ENCODE results near the gene SORT1. TPM values are rescaled to one million over a fixed set of nuclear protein-coding genes. Genes with fewer than 3 reads are reported as not detected.
"Not testable (repeated sequence)": the region's sequence is repeated elsewhere in the genome, so short reads cannot be mapped to it uniquely, and the experiment has no call there.

SORT1 gene
- total RNA-seq, 2 experiments from 2014 or later: 3.2 to 4.5 TPM

GRCh38 chr1:109293026-109293425 is 104.7 kb downstream of the SORT1 start:
- no peak for DNase-seq
- POLR2A ChIA-PET: interaction anchor here (0.9 kb wide), 1 partner anchor 10 kb away, joined by 4 read pairs; the partner anchor contains the start of gene PSRC1
- Mint-ChIP-seq H3K9me3 (no peaks in the 10 kb centered on the region), H3K27me3 (peaks cover 33% of the 10 kb centered on the region), H3K27ac (no peak overlapping the region), H3K4me1 (no peaks in the 10 kb centered on the region), H3K4me3 (no peak overlapping the region), H3K36me3 (ENCODE audit: low read depth) (no peaks in the 10 kb centered on the region)
- CTCF ChIA-PET: interaction anchor here (0.7 to 1.2 kb wide), 2 partner anchors 10 to 106 kb away, joined by 3 read pairs; partner anchors contain the start of gene PSRC1

- Mint-ChIP-seq H3K36me3 (ENCODE audit: low read depth) (no peaks in the 10 kb centered on the region), H3K4me3 (no peak overlapping the region), H3K27me3 (peaks cover 33% of the 10 kb centered on the region), H3K9me3 (no peaks in the 10 kb centered on the region), H3K4me1 (no peaks in the 10 kb centered on the region), H3K27ac (no peak overlapping the region)
- no peak for DNase-seq
- CTCF ChIA-PET: interaction anchor here (1.2 kb wide), 1 partner anchor 106 kb away, joined by 3 read pairs; no protein-coding TSS in a partner anchor
- POLR2A ChIA-PET: interaction anchor here (0.9 kb wide), 1 partner anchor 9 kb away, joined by 4 read pairs; the partner anchor contains the start of gene PSRC1
Measured at GRCh38 chr1:109292364-109292763, 105.4 kb downstream of the SORT1 start.

- no peak for DNase-seq
- Mint-ChIP-seq H3K4me3 (no peak overlapping the region), H3K27me3 (peaks cover 35% of the 10 kb centered on the region), H3K36me3 (ENCODE audit: low read depth) (no peaks in the 10 kb centered on the region), H3K9me3 (no peaks in the 10 kb centered on the region), H3K4me1 (no peaks in the 10 kb centered on the region), H3K27ac (no peak overlapping the region)
- ChIA-PET CTCF (no interaction called here), POLR2A (no interaction called here)
Measured at GRCh38 chr1:109290998-109291397, 106.7 kb downstream of the SORT1 start.

GRCh38 chr1:109290137-109290536 is 107.6 kb downstream of the SORT1 start:
- peaks cover 30% of the 10 kb centered on the region for H3K27me3 Mint-ChIP-seq
- DNase-seq: no peak
- no peaks in the 10 kb centered on the region for H3K36me3 Mint-ChIP-seq (ENCODE audit: low read depth)
- no peaks in the 10 kb centered on the region for H3K9me3 Mint-ChIP-seq
- H3K4me1 Mint-ChIP-seq: peaks cover 2% of the 10 kb centered on the region
- ChIA-PET POLR2A (no interaction called here), CTCF (no interaction called here)
- no peak overlapping the region for H3K27ac Mint-ChIP-seq
- H3K4me3 Mint-ChIP-seq: no peak overlapping the region

- H3K4me3 Mint-ChIP-seq; H3K36me3 Mint-ChIP-seq (ENCODE audit: low read depth); DNase-seq; H3K27ac Mint-ChIP-seq; H3K9me3 Mint-ChIP-seq; POLR2A ChIA-PET: not testable (repeated sequence)
- Mint-ChIP-seq H3K4me1 (peaks cover 23% of the 10 kb centered on the region), H3K27me3 (peaks cover 12% of the 10 kb centered on the region)
- CTCF ChIA-PET: interaction anchor here (0.7 kb wide), 1 partner anchor 87 kb away, joined by 5 read pairs; no protein-coding TSS in a partner anchor
Measured at GRCh38 chr1:109286762-109287161, 111.0 kb downstream of the SORT1 start.

- DNase-seq: no peak
- Mint-ChIP-seq H3K4me1 (peaks cover 31% of the 10 kb centered on the region), H3K36me3 (ENCODE audit: low read depth) (peaks cover 22% of the 10 kb centered on the region), H3K9me3 (no peaks in the 10 kb centered on the region), H3K27ac (peak overlapping the region; percentile 85), H3K27me3 (peaks cover 8% of the 10 kb centered on the region), H3K4me3 (peak overlapping the region; percentile 99)
- POLR2A ChIA-PET: interaction anchor here (1.1 to 2.9 kb wide), 9 partner anchors 9 to 265 kb away, joined by 3 to 27 read pairs (median 7); partner anchors contain the start of genes GNAI3, PSMA5, SARS1 and SORT1
- CTCF ChIA-PET: interaction anchor here (1.1 to 3.0 kb wide), 5 partner anchors 16 to 249 kb away, joined by 3 to 31 read pairs (median 3); partner anchors contain the start of gene SORT1
Measured at GRCh38 chr1:109283748-109284600, 113.7 kb downstream of the SORT1 start.

- Mint-ChIP-seq H3K9me3 (no peaks in the 10 kb centered on the region), H3K4me1 (peaks cover 33% of the 10 kb centered on the region), H3K36me3 (ENCODE audit: low read depth) (peaks cover 24% of the 10 kb centered on the region), H3K27ac (peak within 1 kb of the TSS; percentile 85), H3K27me3 (peaks cover 3% of the 10 kb centered on the region), H3K4me3 (peak within 1 kb of the TSS; percentile 99)
- CTCF ChIA-PET: interaction anchor here (0.6 to 3.0 kb wide), 15 partner anchors 10 to 357 kb away, joined by 3 to 31 read pairs (median 4); partner anchors contain the start of gene SORT1
- peak; percentile 92 for DNase-seq
- POLR2A ChIA-PET: interaction anchor here (0.7 to 2.9 kb wide), 15 partner anchors 9 to 266 kb away, joined by 3 to 27 read pairs (median 5); partner anchors contain the start of genes GNAI3, PSMA5, SARS1 and SORT1
Measured at GRCh38 chr1:109282952-109283747, 114.6 kb downstream of the SORT1 start, which contains the start of gene PSRC1. Gene PSRC1, minus strand, starts transcription at chr1:109283145.

- peaks cover 3% of the 10 kb centered on the region for H3K27me3 Mint-ChIP-seq
- H3K27ac Mint-ChIP-seq: peak overlapping the region; percentile 85
- ChIA-PET POLR2A (interaction anchor here (1.0 to 2.9 kb wide), 13 partner anchors 10 to 267 kb away, joined by 3 to 27 read pairs (median 5); partner anchors contain the start of genes GNAI3, PSMA5, SARS1 and SORT1), CTCF (interaction anchor here (0.6 to 3.0 kb wide), 14 partner anchors 10 to 358 kb away, joined by 3 to 31 read pairs (median 4); partner anchors contain the start of gene SORT1)
- peaks cover 33% of the 10 kb centered on the region for H3K4me1 Mint-ChIP-seq
- no peaks in the 10 kb centered on the region for H3K9me3 Mint-ChIP-seq
- H3K4me3 Mint-ChIP-seq: peak overlapping the region; percentile 99
- peaks cover 27% of the 10 kb centered on the region for H3K36me3 Mint-ChIP-seq (ENCODE audit: low read depth)
- DNase-seq: no peak
Measured at GRCh38 chr1:109282497-109282951, 115.2 kb downstream of the SORT1 start.

- ChIA-PET CTCF (interaction anchor here (1.0 to 3.0 kb wide), 8 partner anchors 18 to 251 kb away, joined by 3 to 31 read pairs (median 4); partner anchors contain the start of gene SORT1), POLR2A (interaction anchor here (1.3 to 2.9 kb wide), 7 partner anchors 29 to 267 kb away, joined by 3 to 27 read pairs (median 14); partner anchors contain the start of genes GNAI3, PSMA5, SARS1 and SORT1)
- H3K36me3 Mint-ChIP-seq (ENCODE audit: low read depth): peaks cover 27% of the 10 kb centered on the region
- H3K9me3 Mint-ChIP-seq: no peaks in the 10 kb centered on the region
- H3K4me1 Mint-ChIP-seq: peaks cover 40% of the 10 kb centered on the region
- DNase-seq: no peak
- peaks cover 2% of the 10 kb centered on the region for H3K27me3 Mint-ChIP-seq
- H3K27ac Mint-ChIP-seq: peak overlapping the region; percentile 85
- H3K4me3 Mint-ChIP-seq: peak overlapping the region; percentile 99
Measured at GRCh38 chr1:109281680-109282496, 115.8 kb downstream of the SORT1 start.

GRCh38 chr1:109280862-109281261 is 116.9 kb downstream of the SORT1 start:
- POLR2A ChIA-PET: no interaction called here

GRCh38 chr1:109279615-109280278 is 118.0 kb downstream of the SORT1 start:
- no peak for DNase-seq
- Mint-ChIP-seq H3K36me3 (ENCODE audit: low read depth) (peaks cover 27% of the 10 kb centered on the region), H3K4me1 (peaks cover 43% of the 10 kb centered on the region), H3K27me3 (no peaks in the 10 kb centered on the region), H3K27ac (no peak overlapping the region), H3K4me3 (no peak overlapping the region), H3K9me3 (no peaks in the 10 kb centered on the region)
- ChIA-PET CTCF (interaction anchor here (1.0 to 5.3 kb wide), 5 partner anchors 70 to 251 kb away, joined by 3 to 144 read pairs (median 3); partner anchors contain the start of gene SORT1), POLR2A (interaction anchor here (1.4 kb wide), 1 partner anchor 117 kb away, joined by 3 read pairs; no protein-coding TSS in a partner anchor)

More at GRCh38 chr1:109280862-109281261, 116.9 kb downstream of the SORT1 start:
- Mint-ChIP-seq H3K9me3 (no peaks in the 10 kb centered on the region), H3K27ac (no peak overlapping the region), H3K4me1 (peaks cover 40% of the 10 kb centered on the region), H3K4me3 (peak overlapping the region; percentile 22), H3K27me3 (no peaks in the 10 kb centered on the region), H3K36me3 (ENCODE audit: low read depth) (peaks cover 27% of the 10 kb centered on the region)
- CTCF ChIA-PET: interaction anchor here (1.4 to 3.0 kb wide), 2 partner anchors 69 to 118 kb away, joined by 3 to 31 read pairs; partner anchors contain the start of gene SORT1
- DNase-seq: no peak

All from activated CD4-positive, alpha-beta memory T cell treated with anti-CD3 and anti-CD28 coated beads, Interleukin-2, amount 10 ng/mL, durations not matched to agents 7 days and 5 days (primary cell).